Measurements from ENCODE around the gene SPR. TPM values are rescaled to one million over a fixed set of nuclear protein-coding genes. Genes with fewer than 3 reads are reported as not detected.

SPR gene
- total and polyA plus RNA-seq, 2 of the 13 experiments (the other 11 are each of a cell fraction or from before 2014, with no cell fraction given) = 34.0 to 96.0 TPM

DNA sequence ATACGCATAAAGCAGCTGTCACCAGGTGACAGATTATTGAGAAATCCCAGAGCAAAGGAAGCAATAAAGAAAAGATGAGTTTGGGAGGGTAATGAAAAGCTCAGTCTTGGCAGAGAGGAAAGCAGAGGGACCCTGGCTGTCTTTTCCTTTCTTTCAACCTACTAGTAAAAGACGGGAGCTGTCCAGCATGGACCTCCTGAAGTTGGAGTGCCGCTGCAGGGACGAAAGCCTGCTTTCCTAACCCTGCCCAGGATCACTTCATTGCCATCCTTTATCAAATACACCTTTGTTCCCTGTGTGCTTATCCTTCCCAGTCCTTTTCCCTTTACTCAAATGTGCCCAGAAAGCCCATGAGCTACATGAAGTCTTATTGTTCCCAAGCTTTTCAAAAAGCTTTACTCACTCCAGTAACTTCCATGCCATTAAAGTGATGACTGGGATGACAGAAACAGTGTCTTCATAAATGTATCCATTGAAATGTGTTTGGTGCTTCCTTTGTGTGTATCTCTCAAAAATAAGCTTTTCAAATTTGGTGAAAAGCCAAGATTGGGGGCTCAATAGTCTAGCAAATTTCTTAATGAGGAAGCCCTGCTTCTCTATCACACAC is 3.7 kb upstream of the SPR start (continued):
- TF ChIP-seq, protein P1, sequence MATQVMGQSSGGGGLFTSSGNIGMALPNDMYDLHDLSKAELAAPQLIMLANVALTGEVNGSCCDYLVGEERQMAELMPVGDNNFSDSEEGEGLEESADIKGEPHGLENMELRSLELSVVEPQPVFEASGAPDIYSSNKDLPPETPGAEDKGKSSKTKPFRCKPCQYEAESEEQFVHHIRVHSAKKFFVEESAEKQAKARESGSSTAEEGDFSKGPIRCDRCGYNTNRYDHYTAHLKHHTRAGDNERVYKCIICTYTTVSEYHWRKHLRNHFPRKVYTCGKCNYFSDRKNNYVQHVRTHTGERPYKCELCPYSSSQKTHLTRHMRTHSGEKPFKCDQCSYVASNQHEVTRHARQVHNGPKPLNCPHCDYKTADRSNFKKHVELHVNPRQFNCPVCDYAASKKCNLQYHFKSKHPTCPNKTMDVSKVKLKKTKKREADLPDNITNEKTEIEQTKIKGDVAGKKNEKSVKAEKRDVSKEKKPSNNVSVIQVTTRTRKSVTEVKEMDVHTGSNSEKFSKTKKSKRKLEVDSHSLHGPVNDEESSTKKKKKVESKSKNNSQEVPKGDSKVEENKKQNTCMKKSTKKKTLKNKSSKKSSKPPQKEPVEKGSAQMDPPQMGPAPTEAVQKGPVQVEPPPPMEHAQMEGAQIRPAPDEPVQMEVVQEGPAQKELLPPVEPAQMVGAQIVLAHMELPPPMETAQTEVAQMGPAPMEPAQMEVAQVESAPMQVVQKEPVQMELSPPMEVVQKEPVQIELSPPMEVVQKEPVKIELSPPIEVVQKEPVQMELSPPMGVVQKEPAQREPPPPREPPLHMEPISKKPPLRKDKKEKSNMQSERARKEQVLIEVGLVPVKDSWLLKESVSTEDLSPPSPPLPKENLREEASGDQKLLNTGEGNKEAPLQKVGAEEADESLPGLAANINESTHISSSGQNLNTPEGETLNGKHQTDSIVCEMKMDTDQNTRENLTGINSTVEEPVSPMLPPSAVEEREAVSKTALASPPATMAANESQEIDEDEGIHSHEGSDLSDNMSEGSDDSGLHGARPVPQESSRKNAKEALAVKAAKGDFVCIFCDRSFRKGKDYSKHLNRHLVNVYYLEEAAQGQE (IDR thresholded peaks at IDR 0.05; ENCODE audit: borderline replicate concordance in 1 of 2, low read depth in 1 of 2, low read length in 2 of 2) = peak; percentile 96 to 99
- no peak; the same call in 1 of the 2 replicates for TF ChIP-seq DNMT3B (CRISPR knock-in tag; conservative IDR thresholded peaks at IDR 0.05)
- TF ChIP-seq RFXANK (CRISPR knock-in tag; IDR thresholded peaks at IDR 0.05) = no peak
- TF ChIP-seq HNRNPK (IDR thresholded peaks at IDR 0.05; ENCODE audit: low read depth, low read length, poor library complexity, severe bottlenecking) = no peak
- TF ChIP-seq ZNF740 (CRISPR knock-in tag; IDR thresholded peaks at IDR 0.05) = no peak
- TF ChIP-seq, protein P2, sequence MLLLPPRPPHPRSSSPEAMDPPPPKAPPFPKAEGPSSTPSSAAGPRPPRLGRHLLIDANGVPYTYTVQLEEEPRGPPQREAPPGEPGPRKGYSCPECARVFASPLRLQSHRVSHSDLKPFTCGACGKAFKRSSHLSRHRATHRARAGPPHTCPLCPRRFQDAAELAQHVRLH (CRISPR knock-in tag; IDR thresholded peaks at IDR 0.05; ENCODE audit: borderline replicate concordance, low read depth) = peak; percentile 75; the same call in 1 of the 2 replicates
- TF ChIP-seq ZNF780A (CRISPR knock-in tag; IDR thresholded peaks at IDR 0.05) = no peak
- TF ChIP-seq REPIN1 (CRISPR knock-in tag; IDR thresholded peaks at IDR 0.05; ENCODE audit: borderline replicate concordance, low read depth) = no peak
- TF ChIP-seq ZNF709 (CRISPR knock-in tag; IDR thresholded peaks at IDR 0.05) = peak; percentile 54; the same call in 1 of the 2 replicates
- no peak for TF ChIP-seq TRIM22 (IDR thresholded peaks at IDR 0.05)
- TF ChIP-seq NFRKB (IDR thresholded peaks at IDR 0.05) = no peak
- no peak for TF ChIP-seq NFYC (CRISPR knock-in tag; IDR thresholded peaks at IDR 0.05)
- TF ChIP-seq HNF4G (IDR thresholded peaks at IDR 0.05; ENCODE audit: borderline replicate concordance, low read depth, low read length) = no peak
- TF ChIP-seq HNF4G (CRISPR knock-in tag; IDR thresholded peaks at IDR 0.05; ENCODE audit: borderline replicate concordance, low read depth) = no peak
- peak; percentile 82 for TF ChIP-seq BORCS8-MEF2B (CRISPR knock-in tag; IDR thresholded peaks at IDR 0.05)
- no peak for TF ChIP-seq SMARCC2 (IDR thresholded peaks at IDR 0.05)
- no peak for TF ChIP-seq ATF7-NPFF (CRISPR knock-in tag; IDR thresholded peaks at IDR 0.05; ENCODE audit: low read depth)
- no peak for TF ChIP-seq KDM6A (CRISPR knock-in tag; IDR thresholded peaks at IDR 0.05; ENCODE audit: low read depth)
- TF ChIP-seq ZXDC (CRISPR knock-in tag; IDR thresholded peaks at IDR 0.05) = no peak
- TF ChIP-seq, protein P3, sequence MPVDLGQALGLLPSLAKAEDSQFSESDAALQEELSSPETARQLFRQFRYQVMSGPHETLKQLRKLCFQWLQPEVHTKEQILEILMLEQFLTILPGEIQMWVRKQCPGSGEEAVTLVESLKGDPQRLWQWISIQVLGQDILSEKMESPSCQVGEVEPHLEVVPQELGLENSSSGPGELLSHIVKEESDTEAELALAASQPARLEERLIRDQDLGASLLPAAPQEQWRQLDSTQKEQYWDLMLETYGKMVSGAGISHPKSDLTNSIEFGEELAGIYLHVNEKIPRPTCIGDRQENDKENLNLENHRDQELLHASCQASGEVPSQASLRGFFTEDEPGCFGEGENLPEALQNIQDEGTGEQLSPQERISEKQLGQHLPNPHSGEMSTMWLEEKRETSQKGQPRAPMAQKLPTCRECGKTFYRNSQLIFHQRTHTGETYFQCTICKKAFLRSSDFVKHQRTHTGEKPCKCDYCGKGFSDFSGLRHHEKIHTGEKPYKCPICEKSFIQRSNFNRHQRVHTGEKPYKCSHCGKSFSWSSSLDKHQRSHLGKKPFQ (CRISPR knock-in tag; IDR thresholded peaks at IDR 0.05; ENCODE audit: insufficient replicate concordance) = no peak
- no peak for TF ChIP-seq ZFP90 (CRISPR knock-in tag; IDR thresholded peaks at IDR 0.05; ENCODE audit: borderline replicate concordance)
